ENCODE measurements around the gene FAF1.

Gene FAF1

DNA sequence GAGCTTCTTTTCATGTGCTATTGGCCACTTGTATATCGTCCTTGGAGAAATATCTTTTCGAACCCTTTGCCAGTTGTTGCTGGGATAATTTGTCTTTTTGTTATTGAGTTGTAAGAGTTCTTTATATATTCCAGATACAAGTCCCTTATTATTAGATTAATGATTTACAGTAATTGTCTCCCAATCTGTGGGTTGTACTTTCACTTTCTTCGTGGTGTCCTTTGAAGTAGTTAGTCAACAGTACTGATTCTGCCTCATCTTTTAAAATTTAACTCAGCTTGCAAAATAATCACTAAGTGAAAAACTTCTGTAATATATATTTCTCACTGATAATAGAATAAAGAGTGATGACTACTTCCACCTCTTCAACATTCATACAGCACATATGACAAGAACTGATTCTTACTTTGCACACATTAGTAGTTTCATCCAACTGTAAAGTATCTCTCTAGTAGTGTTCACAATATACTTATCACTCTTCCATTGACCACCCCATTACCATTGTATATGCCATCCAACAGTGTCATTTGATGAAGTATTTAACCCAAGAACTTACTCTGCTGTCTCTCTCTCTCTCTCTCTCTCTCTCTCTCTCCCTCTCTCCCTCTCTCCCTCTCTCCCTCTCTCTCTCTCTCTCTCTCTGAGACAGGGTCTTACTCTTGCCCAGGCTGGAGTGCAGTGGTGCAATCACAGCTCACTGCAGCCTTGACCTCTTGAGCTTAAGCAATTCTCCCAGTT, 432.6 kb downstream of the FAF1 start:
- no peak for DNase-seq

DNA sequence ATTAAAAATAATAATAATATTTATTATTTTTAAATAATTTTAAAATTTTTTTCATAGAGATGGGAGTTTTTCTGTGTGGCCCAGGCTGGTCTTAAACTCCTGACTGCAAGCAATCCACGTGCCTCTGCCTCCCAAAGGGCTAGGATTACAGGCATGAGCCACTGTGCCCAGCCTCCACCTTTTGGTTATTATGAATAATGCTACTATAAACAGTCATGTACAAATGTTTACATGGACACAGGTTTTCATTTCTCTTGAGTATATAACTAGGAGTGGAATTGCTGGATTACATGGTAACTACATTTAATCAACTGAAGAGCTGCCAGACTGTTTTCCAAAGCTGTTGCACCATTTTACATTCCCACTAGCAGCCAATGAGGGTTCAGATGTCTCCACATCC, 433.6 kb downstream of the FAF1 start:
- no peak for DNase-seq

DNA sequence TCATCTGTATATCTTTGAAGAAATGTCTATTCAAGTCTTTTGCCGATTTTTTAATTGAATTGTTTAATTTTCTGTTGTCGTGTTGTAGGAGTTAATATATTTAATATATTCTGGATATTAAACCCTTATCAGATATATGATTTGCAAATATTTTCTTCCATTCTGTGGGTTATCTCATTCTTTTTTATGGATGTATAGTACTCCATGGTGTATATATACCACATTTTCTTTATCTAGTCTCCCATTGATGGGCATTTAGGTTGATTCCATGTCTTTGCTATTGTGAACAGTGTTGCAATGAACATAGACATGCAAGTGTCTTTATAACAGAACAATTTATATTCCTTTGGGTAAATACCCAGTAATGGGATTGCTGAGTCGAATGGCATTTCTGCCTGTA, 436.5 kb downstream of the FAF1 start:
- no peak for DNase-seq

DNA sequence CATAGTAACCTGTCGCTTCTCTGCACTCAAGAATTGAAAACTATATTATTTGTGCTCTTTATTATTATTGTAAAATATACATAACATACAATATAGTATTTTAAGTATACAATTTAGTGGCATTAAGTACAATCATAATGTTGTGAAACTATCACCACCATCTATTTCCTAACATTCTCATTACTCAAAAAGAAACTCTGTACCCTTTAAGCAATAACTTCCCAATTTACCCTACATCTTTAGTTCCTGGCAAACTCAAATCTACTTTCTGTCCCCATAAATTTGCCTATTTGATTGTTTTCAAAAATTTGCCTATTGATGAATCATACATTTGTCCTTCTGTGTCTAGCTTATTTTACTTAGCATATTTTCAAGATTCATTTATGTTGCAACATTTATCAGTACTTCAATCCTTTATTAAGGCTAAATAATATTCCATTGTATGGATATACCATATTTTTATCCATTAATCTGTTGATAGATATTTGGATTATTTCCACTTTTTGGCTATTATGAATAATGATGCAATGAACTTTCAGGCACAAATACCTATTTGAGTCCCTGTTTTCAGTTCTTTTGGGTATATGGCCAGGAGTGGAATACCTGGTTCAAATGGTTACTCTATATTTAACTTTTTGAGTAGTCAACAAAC, 437.2 kb downstream of the FAF1 start:
- DNase-seq, result no peak

DNA sequence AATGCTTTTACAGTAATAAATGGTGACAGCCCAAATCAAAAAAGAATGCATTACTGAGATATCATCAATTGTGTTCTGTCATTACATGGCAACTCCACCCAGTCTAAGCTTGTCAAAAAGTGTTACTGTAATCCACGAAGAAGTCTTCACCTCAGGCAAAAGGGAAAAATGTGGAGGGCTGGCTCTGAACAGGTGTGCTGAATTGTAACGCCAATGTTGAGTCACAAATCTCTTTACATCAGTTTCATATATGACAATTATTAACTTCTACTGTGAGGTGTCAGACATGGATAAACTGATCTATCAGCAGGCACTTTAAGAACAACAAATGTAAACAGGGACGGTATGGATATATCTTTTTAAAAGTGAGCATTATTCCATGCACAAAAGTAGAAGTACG, 438.4 kb downstream of the FAF1 start:
- DNase-seq, result no peak

DNA sequence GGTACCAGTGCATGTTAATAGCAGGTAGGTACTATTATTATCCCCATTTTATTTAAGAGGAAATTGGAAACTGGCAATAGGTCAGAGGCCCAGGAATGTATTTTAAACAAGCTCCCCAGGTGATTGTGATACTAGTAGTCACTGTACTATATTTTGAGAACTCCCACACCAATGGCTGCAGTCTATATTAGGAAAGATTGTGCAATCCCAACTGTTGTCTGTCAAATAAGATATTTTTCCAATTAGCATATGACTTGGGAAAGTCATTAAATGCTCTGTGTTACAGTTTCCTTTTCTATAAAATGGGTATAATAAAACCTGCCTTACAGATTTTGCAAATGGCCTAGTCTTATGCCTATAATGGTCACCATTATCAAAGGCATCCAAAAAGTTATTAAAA, 442.6 kb downstream of the FAF1 start:
- DNase-seq, result no peak

DNA sequence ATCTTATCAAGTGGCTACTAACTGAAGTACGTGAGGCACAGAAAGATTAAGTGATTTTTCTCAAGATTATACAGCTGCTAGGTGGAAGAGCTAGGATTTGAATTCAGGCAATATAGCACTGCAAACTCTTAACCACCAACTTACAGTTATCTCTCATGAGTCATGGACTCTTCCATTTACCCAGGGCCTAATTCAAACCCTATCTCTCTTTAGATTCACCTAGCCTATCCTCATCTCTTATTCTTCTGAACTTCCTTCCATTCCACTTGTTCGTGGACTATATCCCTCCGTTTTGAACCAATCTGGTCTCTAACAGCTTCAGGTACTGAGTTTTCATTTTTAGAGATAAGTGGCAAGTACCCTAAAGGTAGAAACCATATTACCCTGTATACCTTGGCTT, 444.0 kb downstream of the FAF1 start:
- no peak for DNase-seq

DNA sequence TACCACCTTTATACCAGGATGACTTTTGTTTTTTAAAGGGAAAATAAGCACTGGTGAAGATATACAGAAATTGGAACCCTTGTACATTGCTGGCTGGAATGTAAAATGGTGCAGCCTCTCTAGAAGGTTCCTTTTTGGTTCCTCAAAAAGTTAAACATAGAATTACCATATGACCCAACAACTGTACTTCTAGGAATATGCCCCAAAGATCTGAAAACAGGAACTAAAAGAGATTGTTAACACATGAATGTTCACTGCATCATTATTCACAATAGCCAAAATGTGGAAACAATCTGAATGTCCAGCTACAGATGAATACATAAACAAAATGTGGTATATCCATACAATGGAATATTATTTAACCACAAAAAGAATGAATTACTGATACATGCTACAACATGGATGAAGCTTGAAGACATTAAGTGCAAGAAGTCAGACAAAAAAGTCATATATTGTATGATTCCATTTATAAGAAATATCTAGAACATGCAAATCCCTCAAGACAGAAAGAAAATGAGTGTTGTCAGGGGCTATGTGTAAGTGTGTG, 452.0 kb downstream of the FAF1 start:
- DNase-seq, result no peak

DNA sequence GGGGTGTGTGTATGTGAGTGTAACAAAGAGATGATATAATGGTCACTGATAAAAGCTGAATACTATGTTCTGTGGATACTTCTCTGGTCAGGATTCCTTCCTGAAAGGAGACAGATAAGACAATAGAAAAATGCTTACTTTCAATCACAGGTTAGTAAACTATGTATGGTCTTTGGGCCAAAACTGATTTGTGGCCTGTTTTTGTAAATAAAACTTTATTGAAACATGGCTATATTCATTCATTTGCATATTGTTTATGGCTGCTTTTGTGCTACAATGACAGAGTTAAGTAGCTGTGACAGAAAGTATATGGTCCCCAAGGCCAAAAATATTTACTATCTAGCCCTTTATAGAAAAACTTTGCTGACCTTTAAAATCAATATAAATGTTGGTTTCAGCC, 454.6 kb downstream of the FAF1 start:
- no peak for DNase-seq

DNA sequence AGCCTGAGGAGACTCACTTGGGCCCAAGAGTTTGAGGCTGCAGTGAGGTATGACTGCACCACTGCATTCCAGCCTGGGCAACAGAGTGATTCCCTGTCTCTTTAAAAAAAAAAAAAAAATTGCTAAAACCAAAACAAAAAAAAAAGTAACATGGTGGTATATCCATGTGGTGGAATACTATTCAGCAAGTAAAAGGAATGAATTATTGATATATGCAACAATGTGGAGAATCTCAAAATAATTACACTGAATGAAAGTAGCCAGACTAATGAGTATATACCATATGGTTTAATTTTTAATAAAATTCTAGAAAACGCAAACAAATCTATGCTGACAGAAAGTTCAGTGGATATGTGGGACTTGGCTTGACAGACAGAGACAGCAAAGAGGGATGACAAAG, 456.6 kb downstream of the FAF1 start:
- DNase-seq, result no peak

DNA sequence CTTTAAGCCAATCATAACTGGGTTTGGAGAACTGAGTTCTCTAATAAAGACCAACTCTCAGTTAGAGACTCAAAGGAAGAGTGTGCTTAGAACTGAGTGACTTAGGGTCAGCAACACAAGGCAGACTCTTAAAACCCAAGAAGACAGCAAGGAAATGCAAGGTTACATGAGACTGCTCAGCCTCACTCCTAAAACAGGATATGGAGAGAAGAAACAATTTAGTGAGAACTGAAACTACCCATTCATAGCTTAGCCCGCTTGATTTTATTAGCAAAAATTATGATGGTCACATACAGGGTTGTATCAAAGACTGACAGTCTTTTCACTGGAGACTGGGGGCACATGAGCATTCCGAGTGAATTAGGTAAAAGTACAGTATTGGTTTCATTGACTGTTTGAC, 457.9 kb downstream of the FAF1 start:
- no peak for DNase-seq

DNA sequence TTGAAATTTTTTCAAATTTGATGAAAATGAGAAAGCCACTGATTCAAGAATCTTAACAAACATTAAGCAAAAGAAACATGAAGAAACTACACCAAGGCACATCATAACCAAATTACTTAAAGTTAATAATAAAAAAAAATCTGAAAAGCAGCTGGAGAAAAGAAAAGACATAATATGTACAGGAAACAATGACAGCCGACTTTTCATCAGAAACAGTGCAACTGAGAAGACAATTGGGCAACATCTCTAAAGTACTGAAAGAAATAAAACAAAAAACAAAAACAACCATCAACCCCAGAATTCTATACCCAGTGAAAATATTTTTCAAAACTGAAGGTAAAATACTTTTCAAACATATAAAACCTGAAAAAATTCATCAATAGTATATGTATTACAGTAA, 463.1 kb downstream of the FAF1 start:
- no peak for DNase-seq

DNA sequence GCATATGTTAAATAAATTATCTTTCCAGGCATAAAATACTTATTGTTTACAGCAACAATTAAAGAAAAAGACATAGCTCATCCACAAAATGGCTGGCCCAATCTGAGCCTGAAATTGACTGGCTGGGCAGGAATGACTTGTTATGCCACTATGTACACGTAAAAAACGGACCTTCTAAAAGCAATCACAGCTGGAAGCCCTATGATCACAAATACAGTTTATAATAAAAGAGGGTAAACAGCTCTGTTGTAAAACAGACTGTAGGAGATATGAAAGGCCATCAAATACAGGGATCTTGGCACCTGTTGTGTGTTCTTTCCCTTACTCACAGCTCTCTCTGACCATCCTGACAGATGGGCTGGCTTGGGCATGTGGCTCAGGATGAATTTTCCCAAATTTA, 466.4 kb downstream of the FAF1 start:
- DNase-seq, result no peak

DNA sequence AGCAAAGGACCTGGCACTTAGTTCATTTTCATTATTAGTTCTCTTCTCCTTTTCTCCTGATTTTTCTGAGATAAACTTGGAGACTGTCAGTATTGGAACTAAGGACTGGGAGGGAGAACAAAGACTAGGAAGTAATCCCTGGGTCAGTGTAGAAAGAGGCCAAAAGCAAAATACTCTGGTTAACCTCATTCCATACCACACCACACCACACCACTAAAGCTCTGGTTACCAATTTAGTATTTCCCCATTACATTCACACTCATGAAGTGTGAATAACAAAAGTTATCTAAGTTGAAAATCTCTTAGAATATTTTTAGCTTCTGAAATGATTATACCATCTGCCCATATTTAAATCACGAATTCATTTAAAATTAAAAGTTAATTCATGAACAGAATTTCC, 467.9 kb downstream of the FAF1 start:
- DNase-seq, result no peak

DNA sequence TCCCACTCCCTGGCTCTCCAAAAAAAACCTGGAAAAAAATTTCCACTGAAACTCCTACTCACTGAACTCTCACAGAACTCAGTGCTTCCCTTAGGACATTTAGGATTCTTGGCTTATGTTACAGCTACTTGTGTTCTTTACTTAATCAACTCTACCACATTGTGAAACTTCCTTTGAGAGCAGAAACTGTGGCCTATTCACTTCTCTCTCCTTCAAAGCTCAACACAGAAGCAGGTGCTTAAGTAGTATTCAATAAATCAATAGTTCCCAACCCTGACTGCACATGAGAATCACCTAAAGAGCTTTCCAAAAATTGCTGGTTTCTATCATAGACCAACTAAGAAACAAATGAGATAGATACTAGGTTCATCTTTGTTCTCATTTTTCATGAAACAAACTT, 468.9 kb downstream of the FAF1 start:
- DNase-seq, result no peak

DNA sequence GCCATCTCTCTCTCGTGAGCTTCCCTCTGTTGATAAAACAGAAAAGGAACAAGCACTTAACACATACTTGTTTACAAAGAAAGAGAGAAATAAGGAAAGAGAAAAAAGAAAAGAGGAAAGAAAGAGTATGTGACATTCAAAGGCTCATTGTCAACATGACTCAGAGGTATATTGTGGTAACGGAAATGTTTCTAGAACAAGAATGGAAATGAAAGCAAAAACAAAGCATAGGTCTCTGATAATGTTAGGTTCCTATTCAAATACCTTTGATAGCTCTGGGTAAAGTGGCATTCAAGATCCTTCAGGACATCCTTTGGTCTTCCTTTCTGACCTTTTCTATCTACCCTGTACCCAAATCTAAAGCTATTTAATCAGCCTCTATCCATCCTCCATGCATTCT, 469.4 kb downstream of the FAF1 start:
- DNase-seq, result no peak

DNA sequence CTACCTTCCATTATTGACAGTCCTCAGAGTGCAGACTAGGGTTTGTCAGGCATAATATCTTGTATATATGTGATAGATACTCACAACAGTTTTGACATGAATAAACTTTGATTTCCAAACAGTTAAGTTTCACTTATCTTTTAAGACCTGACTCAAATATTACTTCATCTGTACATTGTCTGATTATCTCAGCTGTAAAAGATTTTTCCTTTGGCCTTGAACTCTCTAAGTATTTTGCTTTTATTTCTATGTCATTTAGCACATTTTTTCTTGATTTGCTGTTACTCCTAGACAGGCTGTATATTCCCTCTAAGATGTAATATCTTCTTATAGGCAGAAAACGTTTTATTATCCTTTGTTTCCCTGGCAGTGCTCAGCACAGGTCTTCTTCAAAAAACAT, 471.2 kb downstream of the FAF1 start:
- DNase-seq, result no peak

DNA sequence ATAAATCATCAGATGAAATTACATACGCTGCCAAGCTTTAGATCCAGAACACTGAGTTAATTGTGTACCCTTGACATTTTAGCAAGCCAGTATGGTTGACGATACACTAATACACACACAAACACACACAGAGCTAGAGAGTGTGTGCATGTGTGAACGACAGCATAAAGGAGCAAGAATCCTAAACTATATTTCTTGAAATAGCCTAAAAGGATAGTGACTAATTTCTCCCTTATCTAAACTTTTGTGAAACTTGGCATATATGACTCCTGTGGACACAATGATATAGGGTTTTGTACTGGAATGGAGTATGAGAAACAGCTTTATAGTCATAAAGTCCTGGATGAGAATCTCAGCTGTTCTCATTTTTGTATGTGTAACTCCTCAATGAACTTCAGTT, 471.7 kb downstream of the FAF1 start:
- DNase-seq, result no peak

DNA sequence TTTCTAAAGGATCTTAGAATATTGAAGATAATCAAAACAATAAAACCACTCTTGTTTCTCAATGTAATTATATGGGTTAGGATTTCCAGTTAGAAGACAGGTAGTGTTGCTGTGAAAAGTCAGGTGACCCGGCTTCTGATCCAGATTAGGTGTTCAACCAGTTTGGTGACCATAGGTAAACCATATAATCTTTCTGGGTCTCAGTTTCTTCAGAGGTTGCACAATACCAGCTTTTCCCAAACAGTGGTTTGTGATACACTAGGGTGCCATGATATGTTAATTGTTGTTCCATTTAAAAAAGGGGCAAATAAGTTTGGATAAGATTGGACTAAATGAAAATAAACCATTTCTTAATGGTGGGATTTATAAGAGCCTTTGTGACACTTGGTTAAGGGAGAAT, 472.3 kb downstream of the FAF1 start:
- DNase-seq, result no peak

DNA sequence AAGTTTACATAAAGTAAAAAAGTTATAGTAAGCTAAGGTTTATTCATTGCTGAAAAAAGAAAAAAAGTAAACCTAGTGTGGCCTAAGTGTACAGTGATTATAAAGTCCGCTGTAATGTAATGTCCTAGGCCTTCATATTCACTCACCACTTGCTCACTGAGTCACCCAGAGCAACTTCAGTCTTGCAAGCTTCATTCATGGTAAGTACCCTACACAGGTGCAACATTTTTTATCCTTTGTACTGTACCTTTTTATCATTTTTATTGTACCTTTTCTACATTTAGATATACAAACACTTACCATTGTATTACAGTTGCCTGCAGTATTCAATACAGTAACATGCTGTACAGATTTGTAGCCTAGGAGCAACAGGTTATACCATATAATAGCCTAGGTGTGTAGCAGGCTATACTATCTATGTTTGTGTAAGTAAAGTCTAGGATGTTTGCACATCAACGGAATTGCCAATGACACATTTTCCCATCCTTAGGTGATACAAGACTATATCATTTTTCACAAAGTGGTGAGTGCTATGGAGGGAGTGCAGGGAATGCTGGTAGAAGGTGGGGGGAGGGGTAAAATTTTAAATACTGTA, 478.8 kb downstream of the FAF1 start:
- no peak for DNase-seq

DNA sequence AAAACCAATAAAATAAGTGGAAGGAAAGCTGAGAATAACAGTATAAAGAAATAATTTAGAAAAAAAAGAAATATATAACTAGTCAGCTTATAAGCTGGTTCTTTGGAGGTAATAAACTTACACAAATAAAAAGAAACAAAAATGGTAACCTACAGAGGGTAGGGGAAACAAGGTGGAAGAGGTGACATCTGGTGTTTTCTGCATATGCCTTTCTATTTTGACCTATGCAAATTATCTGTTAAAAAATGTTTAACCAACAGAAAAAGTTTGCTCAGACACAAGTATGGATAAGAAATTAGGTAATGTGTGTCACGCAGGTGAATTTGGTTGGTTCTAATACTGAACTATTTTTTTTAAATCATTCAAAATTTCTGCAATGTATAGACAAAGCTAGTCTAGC, 483.3 kb downstream of the FAF1 start:
- no peak for DNase-seq

DNA sequence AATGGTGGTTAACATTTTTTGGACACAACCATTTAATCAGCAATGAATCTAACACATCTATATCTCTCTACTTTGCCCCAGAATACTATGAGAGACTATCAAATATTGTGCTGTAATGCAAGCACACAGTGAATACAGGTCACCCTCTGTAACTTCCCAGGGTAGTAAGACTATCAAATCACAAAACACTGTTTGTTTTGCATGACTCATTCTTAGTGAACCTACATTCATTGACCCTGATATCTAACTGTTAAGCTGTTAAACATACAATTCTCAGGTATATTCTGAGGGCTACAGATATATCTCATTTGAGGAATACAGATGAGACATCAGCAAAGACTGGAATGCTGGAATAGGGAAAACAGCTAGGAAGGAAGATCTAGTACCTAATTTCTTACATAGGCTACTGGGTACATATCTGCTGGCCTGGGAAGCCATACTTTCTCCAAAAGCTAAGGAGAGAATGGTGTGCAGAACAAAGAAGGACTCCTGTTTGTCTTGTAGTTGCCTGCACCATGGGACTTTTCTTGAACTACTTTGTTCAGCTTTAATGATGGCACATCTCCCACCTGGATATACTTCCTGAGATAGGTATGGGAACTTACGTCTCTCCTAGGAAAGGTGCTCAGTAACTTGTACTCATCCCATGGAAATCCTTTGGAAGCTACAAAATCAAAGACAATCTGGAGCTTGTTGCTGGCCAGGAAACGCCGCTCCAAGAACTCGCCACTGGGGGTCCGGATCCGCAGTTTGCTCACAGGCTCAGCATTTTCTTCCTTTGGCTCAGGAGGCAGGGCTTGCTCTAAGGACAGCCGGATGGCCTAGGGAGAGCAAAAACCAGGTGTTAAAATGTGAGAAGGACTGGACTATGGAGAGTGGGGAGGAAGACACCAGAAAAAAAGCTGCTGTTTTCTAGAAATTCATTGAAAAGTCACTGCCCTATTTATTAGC, 484.9 kb downstream of the FAF1 start:
- no peak for DNase-seq

DNA sequence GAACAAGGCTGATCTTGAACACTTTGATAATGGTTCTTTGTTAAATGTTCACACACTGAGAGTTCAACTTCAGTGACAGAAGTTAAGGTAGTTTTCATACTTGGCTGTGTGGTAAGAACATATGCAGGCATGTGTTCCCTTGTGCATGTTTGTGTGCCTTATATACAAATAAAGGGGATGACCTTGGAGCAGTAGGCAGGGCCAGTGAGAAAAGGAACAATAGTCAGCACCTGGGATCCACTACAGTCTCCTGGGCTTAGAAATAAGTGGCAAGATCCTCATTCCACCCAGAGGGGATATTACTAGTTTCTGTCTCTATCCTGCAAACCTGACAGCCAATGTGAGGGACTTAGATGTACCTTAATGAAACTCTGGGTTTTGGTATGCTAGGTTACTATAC, 486.6 kb downstream of the FAF1 start:
- DNase-seq, result no peak
